CD1c-positive myeloid dendritic cell (primary cell): ENCODE data around the gene PLSCR1.
A peak's percentile ranks its signal among the peaks of the same experiment; 100 is the strongest.

ENCODE experiments used
- DNase-seq: peaks from one replicate; pipeline ENCODE4 v3.0.0-alpha.2; 2016; ENCODE audit errors: extremely low spot score

The PLSCR1 gene

GRCh38 chr3:146544002-146544928, at the start of gene PLSCR1:
PLSCR1 (minus strand) TSS chr3:146544607; CDS start chr3:146536552, 8,055 bp downstream.
- peak; percentile 99 for DNase-seq

GRCh38 chr3:146593776-146594175, 49.4 kb upstream of the PLSCR1 start:
- DNase-seq: no peak

- DNase-seq: no peak
Observed at GRCh38 chr3:146590521-146590920, 46.1 kb upstream of the PLSCR1 start.

GRCh38 chr3:146589899-146590508, 45.6 kb upstream of the PLSCR1 start:
- peak; percentile 35 for DNase-seq

- DNase-seq: no peak
Observed at GRCh38 chr3:146585156-146585555, 40.7 kb upstream of the PLSCR1 start.

- DNase-seq: peak; percentile 73
Observed at GRCh38 chr3:146581951-146582467, 37.6 kb upstream of the PLSCR1 start.

- no peak for DNase-seq
Observed at GRCh38 chr3:146581080-146581601, 36.7 kb upstream of the PLSCR1 start.

- DNase-seq: peak; percentile 74
Observed at GRCh38 chr3:146577662-146578061, 33.3 kb upstream of the PLSCR1 start.

- no peak for DNase-seq
Observed at GRCh38 chr3:146575636-146576035, 31.2 kb upstream of the PLSCR1 start.

GRCh38 chr3:146574173-146574572, 29.8 kb upstream of the PLSCR1 start:
- no peak for DNase-seq

GRCh38 chr3:146569314-146569713, 24.9 kb upstream of the PLSCR1 start:
- no peak for DNase-seq

GRCh38 chr3:146566138-146566537, 21.7 kb upstream of the PLSCR1 start:
- no peak for DNase-seq

- DNase-seq: no peak
Observed at GRCh38 chr3:146561879-146562278, 17.5 kb upstream of the PLSCR1 start.

GRCh38 chr3:146561463-146561862, 17.1 kb upstream of the PLSCR1 start:
- no peak for DNase-seq

- DNase-seq: no peak
Observed at GRCh38 chr3:146560678-146561077, 16.3 kb upstream of the PLSCR1 start.

GRCh38 chr3:146559388-146559787, 15.0 kb upstream of the PLSCR1 start:
- no peak for DNase-seq

GRCh38 chr3:146558781-146559180, 14.4 kb upstream of the PLSCR1 start:
- DNase-seq: peak; percentile 49

- DNase-seq: peak; percentile 42
Observed at GRCh38 chr3:146557745-146558144, 13.3 kb upstream of the PLSCR1 start.

- no peak for DNase-seq
Observed at GRCh38 chr3:146555311-146555710, 10.9 kb upstream of the PLSCR1 start.

GRCh38 chr3:146554151-146554760, 9.8 kb upstream of the PLSCR1 start:
- DNase-seq: no peak

GRCh38 chr3:146550743-146551510, 6.5 kb upstream of the PLSCR1 start:
- DNase-seq: peak; percentile 51
